A172 (cell line): ENCODE data around the gene ABL2. TPM values are rescaled to one million over a fixed set of nuclear protein-coding genes. Genes with fewer than 3 reads are reported as not detected.
"Not testable (repeated sequence)": the region's sequence is repeated elsewhere in the genome, so short reads cannot be mapped to it uniquely, and the experiment has no call there.

Source experiments
- DNase-seq: peaks from one replicate; pipeline ENCODE4 v3.0.0-alpha.2; 2015; ENCODE audit warnings: low spot score
- total RNA-seq: library from RNA; depleted of rRNA; stranded (reverse); fragments of >200 nt; shearing (Covaris generic); gene quantifications from 2 replicates; pipeline ENCODE4 v1.2.3, GENCODE V29; 2014

ABL2 gene
- total RNA-seq, 1 experiment from 2014 or later = 71.3 TPM

DNA sequence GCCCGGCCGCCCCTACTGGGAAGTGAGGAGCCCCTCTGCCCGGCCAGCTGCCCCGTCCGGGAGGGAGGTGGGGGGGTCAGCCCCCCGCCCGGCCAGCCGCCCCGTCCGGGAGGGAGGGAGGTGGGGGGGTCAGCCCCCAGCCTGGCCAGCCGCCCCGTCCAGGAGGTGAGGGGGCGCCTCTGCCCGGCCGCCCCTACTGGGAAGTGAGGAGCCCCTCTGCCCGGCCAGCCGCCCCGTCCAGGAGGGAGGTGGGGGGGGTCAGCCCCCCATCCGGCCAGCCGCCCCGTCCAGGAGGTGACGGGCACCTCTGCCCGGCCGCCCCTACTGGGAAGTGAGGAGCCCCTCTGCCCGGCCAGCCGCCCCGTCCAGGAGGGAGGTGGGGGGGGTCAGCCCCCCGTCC lies 93.8 kb downstream of the ABL2 start:
- not testable (repeated sequence) for DNase-seq

DNA sequence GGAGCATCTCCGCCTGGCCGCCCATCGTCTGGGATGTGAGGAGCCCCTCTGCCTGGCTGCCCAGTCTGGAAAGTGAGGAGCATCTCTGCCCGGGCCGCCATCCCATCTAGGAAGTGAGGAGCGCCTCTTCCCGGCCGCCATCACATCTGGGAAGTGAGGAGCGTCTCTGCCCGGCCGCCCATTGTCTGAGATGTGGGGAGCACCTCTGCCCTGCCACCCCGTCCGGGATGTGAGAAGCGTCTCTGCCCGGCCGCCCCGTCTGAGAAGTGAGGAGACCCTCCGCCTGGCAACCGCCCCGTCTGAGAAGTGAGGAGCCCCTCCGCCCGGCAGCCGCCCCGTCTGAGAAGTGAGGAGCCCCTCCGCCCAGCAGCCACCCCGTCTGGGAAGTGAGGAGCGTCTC lies 94.3 kb downstream of the ABL2 start:
- not testable (repeated sequence) for DNase-seq

DNA sequence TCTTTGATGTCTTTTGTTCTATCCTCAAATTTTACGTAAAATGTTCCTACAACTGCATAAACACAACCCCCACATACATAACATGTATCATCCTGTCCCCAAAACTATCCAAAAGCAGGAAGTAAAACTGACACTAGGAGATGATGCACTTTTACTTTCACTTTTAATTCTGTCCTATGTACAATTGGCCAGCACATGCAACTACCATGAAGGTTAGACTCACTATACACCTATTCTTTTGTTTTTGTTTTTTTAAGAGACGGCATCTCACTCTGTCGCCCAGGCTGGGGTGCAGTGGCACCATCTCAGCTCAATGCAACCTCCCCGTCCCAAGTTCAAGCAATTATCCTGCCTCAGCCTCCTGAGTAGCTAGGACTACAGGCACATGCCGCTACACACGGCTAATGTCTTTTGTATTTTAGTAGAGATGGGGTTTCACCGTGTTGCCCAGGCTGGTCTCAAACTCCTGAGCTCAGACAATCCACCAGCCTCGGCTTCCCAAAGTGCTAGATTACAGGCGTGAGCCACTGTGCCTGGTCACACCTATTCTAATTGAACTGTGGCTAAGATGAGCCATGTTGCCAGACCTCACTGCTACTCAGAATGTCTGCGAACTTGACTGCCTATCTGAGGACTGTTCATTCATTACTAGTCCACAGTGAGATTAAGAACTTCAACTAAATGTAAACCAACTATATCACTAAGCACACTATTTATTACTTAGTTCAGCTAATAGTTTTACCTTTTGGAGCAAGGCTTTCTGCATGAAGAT lies 99.6 kb downstream of the ABL2 start:
- DNase-seq = peak; percentile 74

DNA sequence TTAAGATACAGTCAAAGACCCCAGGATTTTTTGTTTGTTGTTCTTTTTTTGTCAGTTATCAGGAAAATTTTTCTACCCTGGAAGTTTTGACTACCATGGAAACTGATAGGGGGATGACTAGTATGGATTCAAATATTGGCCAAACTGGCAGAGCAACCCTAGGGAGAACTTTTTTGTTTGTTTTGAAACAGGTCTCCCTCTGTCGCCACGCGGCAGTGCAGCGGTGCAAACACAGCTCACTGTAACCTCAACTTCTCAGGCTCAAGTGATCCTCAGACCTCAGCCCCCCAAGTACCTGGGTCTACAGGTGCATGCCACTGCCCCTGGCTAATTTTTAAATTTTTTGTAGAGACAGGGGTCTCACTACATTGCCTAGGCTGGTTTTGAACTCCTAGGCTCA lies 101.0 kb downstream of the ABL2 start:
- no peak for DNase-seq

DNA sequence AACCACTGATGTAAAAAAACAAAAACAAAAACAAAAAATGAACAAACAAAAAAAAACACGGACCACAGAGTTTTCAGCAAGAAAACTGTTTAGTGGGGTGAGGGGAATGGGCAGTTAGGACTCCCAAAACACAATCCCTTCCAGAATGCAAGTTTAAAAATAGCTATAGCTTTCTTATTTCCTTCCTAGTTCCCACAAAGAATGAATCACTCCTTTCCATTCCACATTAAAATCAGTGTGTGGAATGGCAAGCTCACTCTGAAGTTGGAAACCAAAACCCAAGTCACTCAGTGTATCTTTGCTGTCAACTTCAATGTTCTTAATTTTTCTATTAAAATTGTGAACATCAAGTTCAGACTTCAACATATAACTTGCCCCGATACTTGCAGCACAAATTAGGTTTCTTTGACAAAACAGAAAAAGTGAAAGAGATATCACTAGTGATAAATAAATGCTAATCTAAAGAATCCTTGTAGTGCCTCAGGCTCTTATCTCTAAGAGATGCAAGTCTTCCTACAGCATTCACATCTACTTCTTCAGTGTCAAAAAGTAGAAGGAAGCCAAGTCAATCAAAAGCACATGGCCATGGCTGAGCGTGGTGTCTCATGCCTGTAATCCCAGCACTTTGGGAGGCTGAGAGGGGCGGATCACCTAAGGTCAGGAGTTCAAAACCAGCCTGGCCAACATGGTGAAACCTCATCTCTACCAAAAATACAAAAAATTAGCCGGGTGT lies 102.1 kb downstream of the ABL2 start:
- peak; percentile 65 for DNase-seq

DNA sequence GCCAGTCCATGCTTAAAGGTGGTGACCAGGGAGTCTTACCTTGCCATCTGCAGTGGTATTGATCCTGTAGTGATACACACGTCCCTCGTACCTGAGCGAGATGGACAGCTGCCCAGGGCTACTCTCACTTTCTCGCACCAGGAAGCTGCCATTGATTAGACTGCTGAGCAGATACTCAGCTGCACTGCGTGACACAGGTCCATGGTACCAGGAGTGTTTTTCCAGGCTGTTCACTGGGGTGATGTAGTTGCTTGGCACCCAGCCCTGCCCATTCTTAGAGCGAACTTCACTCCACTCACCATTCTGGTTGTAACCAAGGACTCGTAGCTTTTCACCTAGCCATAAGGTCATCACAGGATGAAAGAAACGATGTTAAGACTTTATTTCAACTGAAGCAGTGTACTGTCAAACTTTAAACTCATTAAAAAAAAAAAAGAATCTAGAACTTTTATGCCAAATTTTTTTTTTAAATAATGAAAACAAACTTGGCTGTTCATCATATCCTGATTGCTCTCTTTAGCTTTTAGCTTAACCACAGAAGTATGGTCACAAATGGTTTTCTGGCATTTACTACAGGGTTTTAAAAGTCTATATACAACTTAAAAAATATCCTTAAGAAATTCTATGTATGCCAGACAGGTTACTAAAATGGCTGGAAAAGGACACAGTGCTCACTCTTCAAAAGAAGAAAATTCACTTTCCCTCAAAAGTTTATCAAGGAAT lies 103.0 kb downstream of the ABL2 start:
- DNase-seq = peak; percentile 44

DNA sequence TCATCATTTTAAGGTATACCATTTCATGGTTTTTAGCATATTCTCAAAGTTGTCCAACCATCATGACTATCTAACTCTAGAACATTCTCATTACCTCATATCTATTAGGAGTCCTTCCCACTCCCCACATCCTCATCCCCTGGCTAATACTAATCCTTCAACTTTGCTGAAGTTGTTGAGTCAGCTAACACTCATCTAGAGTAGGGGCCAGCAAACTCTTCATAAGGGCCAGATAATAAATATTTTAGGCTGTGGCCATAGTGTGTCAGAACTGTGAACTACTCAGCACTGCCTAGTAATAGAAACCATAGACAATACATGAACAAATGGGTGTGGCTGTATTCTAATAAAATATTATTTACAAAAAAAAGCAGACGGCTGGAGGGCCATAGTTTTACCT lies 104.6 kb downstream of the ABL2 start:
- peak; percentile 47 for DNase-seq

DNA sequence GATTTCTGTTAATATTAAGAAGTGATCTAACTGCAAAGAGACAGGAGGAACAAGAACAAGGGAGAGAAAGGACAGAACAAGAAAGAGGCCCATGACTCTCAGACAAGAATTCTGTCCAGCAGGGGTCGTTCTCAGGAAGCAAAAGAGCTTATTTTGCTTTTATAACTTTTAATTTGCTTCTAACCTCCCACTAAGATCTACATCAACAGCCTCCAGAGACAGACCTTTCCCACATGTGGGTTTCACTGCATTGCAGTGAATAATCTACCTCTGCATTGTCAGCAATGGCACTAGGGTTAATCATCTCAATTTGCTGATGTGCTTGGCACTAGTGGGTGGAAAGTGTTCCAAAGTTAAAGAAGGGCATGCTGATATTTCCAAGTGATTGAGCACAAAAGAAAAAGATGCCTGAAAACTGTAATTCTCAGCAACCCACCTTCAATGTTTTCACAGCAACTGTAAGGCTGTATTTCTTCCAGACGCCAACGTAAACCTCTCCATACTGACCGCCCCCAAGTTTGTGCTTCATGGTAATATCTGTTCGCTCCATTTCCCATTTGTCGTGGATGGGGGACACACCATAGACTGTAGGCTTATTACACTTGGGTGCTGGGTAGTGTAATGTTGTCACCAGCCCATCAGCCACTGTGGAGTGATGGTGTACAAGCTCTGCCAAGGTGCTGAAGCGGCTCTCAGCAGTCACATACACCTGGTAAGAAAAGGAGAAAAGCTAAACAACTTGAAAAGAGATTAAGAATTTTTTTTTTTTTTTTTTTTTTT lies 108.1 kb downstream of the ABL2 start:
- peak; percentile 61 for DNase-seq

DNA sequence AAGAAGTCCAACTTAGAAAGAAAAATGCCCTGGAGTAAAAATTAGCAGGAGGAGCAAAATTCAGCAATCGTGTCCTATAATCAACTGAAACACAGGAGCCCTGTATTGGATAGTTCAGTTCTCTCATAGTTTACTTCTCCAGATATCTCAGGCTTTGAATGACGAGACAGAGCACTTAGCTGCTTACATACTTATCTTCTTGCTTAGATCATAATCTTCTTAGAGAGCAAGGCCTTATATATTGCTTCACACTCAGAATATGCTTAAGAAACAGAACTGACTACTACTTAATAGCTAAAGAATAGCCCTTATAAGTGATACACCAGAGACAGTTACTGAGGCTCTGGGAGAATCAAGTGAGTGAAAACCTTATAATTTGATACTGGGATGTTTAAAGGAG lies 108.7 kb downstream of the ABL2 start:
- no peak for DNase-seq

DNA sequence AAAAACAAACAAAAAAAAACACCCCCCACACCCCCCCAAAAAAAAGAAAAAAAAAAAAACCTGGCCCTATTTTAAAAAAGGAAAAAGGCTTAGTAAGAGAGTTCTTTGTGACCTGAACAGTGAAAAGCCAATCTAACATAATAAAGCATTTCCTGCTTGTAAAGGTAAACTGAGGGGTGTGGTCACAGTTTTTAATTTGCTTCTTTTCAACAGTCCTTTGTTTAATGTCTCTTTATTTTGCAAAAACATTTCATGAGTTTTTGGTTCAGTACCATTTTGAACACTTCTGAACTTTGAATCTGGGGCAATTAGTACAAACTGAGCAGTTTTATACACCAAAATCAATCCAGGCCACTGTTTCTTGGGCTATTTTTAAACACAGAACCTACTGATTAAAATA lies 110.0 kb downstream of the ABL2 start:
- no peak for DNase-seq

DNA sequence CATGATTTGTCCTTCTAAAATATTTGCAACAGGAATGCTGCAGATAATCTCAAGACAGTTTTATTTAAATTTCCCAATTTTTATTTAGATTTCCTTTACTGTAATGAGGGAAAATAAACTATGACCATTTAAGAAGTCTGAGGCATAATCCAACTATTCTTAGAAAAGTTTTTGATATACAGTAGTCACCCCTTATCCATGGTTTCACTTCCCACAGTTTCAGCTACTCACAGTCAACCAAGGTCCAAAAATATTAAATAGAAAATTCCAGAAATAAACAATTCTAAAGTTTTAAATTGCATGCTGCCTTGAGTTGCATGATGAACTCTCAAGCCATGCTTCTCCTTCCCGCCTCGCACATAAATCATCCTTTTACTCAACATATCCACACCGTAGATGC lies 114.3 kb downstream of the ABL2 start:
- DNase-seq = no peak

DNA sequence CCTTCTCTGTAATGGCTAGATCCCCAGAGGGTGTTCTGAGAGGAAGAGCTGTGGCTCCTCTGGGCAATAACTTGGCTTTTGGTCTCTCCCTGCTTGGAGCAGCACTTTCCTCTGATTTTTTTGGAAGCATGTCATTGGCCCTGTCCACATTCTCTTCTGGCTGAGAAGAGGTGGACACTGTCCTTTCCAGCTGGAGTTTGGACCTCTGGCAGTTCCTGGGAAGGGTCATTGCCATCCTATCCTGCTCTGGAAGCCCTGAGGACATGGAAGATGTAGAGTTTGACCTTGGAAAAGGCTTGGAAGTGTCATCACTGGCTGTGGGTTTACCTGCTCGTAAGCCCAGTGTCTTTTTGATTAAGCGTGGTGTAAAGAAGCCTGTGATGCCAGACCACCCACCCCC lies 120.8 kb downstream of the ABL2 start:
- DNase-seq = no peak

DNA sequence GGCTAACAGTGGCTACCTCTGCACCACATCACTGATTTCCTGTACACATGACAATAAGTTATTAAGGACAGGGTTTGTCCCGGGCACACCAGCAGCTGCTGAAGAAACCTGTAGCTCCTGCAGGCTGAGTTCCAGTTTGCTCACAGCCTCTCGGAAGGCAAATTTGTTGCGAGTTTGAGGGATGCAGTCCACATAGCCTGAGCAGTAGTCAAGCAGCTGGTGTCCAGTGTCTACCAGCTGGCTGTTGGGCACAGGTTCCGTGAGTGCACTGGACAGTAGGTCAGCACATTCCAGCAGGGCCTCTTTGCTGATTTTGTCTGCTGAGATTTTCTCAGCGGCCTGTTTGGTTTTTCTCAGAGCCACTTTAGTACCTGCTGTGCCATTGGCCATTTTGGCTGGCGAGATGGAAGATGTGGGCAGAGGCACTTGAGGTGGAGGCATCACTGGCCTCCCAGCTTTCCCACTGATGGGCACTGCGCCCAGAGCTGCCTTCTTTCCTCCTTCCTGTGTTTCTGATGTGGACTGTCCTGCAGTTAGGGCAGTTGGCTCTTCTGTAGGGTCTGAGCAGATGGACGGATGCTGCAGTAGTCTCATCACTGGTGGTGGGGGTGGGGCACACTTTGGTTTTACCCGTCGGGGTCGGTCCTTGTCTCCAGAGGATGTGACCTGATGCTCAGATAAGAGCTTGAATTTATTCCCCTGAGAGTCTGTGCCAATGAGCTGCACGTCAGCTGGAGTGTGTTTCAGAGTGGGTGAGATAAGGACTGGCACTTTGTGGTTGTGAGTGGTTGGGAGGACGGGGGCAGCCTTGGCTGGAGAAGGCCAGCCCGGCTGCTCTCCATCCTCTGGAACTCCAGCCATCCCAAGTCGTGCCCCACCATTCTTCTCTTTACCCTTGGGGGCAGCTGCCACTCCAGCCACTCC lies 121.5 kb downstream of the ABL2 start:
- no peak for DNase-seq

DNA sequence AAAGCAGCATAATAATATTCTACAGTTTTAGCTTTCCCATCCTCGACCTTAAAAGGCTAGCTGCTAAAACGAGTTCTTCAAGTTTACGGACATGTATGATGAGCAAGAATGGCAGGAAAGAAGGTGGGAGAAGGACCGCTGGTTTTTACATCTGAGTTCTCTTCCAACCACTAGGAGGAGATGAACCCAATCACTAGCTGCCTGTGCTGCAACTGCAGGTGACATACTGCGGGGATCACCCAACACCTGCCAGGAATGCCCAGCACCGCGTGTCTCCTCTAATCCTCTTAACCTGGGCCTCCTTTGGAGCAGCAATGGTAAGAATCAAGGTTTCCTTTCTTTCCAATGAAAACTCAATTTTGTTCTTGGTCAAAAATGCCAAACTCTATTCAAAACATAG lies 124.1 kb downstream of the ABL2 start:
- no peak for DNase-seq

DNA sequence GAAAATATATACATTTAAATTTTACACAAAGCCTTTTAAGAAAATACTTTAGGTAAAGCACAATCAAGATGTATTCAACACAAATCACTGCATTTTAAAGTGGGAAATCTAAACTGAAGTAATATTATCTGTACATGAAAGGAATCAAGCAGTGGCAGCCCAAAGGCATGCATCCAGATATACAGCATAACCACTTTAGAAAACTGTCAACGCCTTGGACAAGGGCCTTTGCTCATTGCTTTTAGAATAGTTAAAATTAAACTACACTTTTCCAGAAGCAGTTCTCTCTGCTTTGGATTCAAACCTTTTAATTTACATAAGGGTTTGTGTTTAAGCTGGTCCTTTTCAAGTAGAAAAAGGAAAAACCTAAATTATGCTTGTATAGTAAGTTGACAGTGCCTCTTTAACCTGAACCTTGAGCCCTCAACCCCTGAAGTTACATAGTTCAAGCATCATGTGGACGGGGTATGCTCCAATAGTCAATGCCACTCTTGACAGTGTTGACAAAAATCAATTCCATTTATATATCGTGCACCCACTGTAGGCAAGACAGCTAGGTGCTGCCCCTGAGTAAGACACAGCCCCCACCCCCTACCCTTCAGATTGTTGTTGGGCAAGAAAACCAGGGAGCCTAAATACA lies 124.7 kb downstream of the ABL2 start:
- DNase-seq = no peak

DNA sequence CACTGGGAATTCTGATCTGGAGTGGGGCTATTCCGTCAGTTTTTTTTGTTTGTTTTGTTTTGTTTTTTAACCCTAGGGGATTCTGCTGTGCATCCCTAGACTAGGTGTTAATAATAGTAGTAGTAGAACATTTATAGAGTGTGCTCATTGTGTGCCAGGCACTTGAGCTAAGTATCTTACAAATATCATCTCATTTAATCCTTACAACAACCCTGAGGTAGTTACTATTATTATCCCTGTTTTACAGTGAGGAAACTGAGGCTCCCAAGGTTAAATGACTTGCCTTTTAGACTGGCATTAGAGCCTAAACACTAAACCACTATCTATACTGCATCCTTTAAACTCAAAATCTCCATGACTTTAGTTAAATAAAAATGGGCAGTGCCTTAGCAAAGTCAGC lies 125.5 kb downstream of the ABL2 start:
- no peak for DNase-seq

DNA sequence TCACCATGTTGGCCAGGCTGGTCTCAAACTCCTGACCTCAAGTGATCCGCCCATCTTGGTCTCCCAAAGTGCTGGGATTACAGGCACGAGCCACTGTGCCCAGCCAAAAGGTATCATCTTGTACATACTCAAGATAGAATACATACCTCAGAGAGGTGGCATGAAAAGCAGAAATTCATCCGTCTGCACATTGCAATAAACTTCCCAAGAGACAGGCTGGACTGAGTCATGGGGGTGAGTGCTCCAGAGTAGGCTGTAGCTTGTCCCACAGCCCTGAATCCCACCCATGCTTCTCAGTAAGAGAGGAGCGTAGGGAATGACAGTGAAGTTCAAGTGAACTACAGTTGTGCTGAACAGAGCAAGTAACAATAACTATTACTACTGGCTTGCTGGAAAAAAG lies 127.9 kb downstream of the ABL2 start:
- DNase-seq = no peak

DNA sequence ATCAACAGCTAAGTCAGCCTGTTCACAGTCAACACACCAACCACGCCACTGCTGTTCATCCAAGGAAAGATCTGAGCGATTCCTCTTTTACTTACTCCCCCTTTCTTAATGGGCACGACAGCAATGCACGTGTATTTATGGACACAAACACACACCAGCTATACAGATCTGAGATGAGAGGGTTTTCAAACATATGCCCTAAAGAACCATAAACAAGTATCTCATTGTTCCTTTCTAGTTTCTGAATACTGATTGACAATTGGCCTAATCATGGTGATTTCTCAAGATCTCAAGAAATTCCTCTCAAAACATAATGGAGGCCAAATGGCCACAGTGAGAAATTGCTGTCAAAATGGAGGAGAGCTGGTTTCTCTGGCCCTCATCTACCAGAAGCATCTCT lies 129.6 kb downstream of the ABL2 start:
- no peak for DNase-seq

DNA sequence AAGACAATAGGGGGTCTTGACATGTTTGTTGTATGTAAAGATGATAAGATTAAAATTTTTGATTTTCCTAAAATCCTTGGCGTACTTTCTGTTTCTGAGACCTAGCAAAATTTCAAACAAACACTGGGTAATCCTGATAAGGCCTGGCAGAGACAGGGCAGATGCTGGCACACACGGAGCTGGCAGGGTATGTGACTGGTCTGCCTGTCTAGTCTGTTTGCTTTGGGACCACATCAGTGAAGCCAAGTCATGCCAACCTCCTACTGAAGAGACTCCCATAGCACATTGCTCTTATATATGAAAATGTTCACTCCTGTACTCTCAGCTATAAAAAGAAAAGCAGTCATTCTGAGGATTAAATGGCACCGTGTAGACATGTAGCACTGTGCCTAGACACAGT lies 133.6 kb downstream of the ABL2 start:
- DNase-seq = no peak

DNA sequence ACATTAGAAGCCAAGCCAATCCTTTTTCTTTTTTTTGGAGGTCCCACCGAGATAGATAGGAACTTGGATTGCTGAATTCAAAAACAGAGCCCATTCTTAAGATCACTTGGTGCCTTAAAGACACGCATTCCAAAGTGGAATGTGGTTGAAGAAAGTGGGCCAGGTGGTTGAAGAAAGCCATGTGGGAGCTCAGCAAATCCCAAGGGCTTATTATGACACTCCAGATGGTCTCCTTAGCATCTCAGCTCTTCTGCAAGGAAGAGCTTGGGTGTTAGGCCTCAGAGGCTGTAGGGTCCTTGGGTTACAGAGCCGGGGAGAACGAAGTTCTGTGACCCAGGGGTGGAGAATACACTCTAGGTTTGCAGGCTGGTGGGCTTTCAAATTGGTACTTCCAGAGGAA lies 134.1 kb downstream of the ABL2 start:
- DNase-seq = no peak
